ENCODE measurements around the gene CEACAM1.

Gene CEACAM1

GRCh38 chr19:42472402-42473147, 55.7 kb downstream of the CEACAM1 start:
- H3K4me3 ChIP-seq (ENCODE audit: low read length, poor library complexity, severe bottlenecking): no peak overlapping the region
- no peak overlapping the region for H3K4me2 ChIP-seq (ENCODE audit: low read depth, low read length, poor library complexity, severe bottlenecking)
- H2AFZ ChIP-seq (ENCODE audit: low read length): no peak overlapping the region
- no peak for TF ChIP-seq CTCF (conservative IDR thresholded peaks at IDR 0.05; ENCODE audit: low read length)
- TF ChIP-seq EZH2phosphoT487 (IDR thresholded peaks at IDR 0.05; ENCODE audit: borderline replicate concordance): no peak
- no peaks in the 10 kb centered on the region for H3K79me2 ChIP-seq (ENCODE audit: insufficient read depth, low read length)
- H3K27me3 ChIP-seq (ENCODE audit: insufficient read depth, low read length, poor library complexity, severe bottlenecking): no peaks in the 10 kb centered on the region
- H3K36me3 ChIP-seq (ENCODE audit: insufficient read depth, low read length): no peaks in the 10 kb centered on the region
- no peaks in the 10 kb centered on the region for H3K9me3 ChIP-seq (ENCODE audit: insufficient read depth, low read depth, low read length)
- no peak overlapping the region for H3K9ac ChIP-seq (ENCODE audit: low read depth, low read length, poor library complexity, severe bottlenecking)
- no peaks in the 10 kb centered on the region for H3K9me2 ChIP-seq (replicated peaks; ENCODE audit: low read depth, low read length)
- H3F3A ChIP-seq (ENCODE audit: low read depth): no peaks in the 10 kb centered on the region
- no peaks in the 10 kb centered on the region for H3K4me1 ChIP-seq (ENCODE audit: insufficient read depth, low read length, poor library complexity, severe bottlenecking)
- no peaks in the 10 kb centered on the region for H4K20me1 ChIP-seq (ENCODE audit: insufficient read depth, low read length, poor library complexity, severe bottlenecking)

DNA sequence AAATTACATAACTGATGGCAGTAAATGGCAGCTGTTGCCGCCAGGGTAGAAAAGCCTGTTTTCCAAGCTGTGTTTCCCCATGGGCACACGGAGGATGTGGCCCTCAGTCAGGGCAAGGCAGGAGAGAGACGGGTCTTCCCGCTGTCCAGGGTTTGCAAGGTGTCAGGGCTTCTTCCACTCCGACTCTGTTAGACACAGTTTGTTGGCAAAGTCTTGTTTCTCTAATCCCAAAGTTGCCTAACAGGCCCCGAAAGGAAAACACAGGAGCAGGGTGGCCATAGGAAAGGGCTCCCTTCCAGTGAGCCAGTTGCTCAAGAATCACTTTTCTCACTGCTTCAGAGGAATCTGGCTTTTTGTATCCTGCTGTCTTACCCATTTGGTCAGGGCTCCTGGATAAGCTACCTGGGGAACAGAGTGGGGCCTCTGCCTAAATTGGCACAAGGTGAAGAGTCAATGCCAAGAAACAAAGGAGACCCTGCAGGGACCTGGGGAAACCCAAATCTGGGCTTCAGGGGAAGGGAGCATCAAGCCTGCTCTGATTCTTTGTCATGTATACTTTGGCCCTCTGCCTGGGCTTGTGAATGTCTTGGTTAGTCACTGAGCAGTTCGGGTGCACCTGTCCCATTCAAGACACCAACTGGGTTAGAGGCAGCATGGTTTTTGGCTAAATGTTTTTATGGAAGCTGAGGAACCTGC, 56.6 kb downstream of the CEACAM1 start:
- Histone ChIP-seq H4K20me1 (ENCODE audit: insufficient read depth, low read length, poor library complexity, severe bottlenecking) (no peaks in the 10 kb centered on the region), H3K79me2 (ENCODE audit: insufficient read depth, low read length) (no peaks in the 10 kb centered on the region), H2AFZ (ENCODE audit: low read length) (no peak overlapping the region), H3K4me2 (ENCODE audit: low read depth, low read length, poor library complexity, severe bottlenecking) (no peak overlapping the region), H3K36me3 (ENCODE audit: insufficient read depth, low read length) (no peaks in the 10 kb centered on the region), H3F3A (ENCODE audit: low read depth) (no peaks in the 10 kb centered on the region), H3K4me3 (ENCODE audit: low read length, poor library complexity, severe bottlenecking) (no peak overlapping the region), H3K4me1 (ENCODE audit: insufficient read depth, low read length, poor library complexity, severe bottlenecking) (peaks cover 5% of the 10 kb centered on the region), H3K9ac (ENCODE audit: low read depth, low read length, poor library complexity, severe bottlenecking) (no peak overlapping the region), H3K9me3 (ENCODE audit: insufficient read depth, low read depth, low read length) (no peaks in the 10 kb centered on the region), H3K27me3 (ENCODE audit: insufficient read depth, low read length, poor library complexity, severe bottlenecking) (no peaks in the 10 kb centered on the region), H3K9me2 (replicated peaks; ENCODE audit: low read depth, low read length) (no peaks in the 10 kb centered on the region)
- TF ChIP-seq EZH2phosphoT487 (IDR thresholded peaks at IDR 0.05; ENCODE audit: borderline replicate concordance) (no peak), CTCF (conservative IDR thresholded peaks at IDR 0.05; ENCODE audit: low read length) (no peak)

- Histone ChIP-seq H2AFZ (ENCODE audit: low read length) (no peak overlapping the region), H3K79me2 (ENCODE audit: insufficient read depth, low read length) (no peaks in the 10 kb centered on the region), H3K9me3 (ENCODE audit: insufficient read depth, low read depth, low read length) (no peaks in the 10 kb centered on the region), H3K4me2 (ENCODE audit: low read depth, low read length, poor library complexity, severe bottlenecking) (no peak overlapping the region), H3K9me2 (replicated peaks; ENCODE audit: low read depth, low read length) (no peaks in the 10 kb centered on the region), H3K9ac (ENCODE audit: low read depth, low read length, poor library complexity, severe bottlenecking) (no peak overlapping the region), H3K27me3 (ENCODE audit: insufficient read depth, low read length, poor library complexity, severe bottlenecking) (no peaks in the 10 kb centered on the region), H3F3A (ENCODE audit: low read depth) (no peaks in the 10 kb centered on the region), H3K36me3 (ENCODE audit: insufficient read depth, low read length) (no peaks in the 10 kb centered on the region), H3K4me3 (ENCODE audit: low read length, poor library complexity, severe bottlenecking) (no peak overlapping the region), H4K20me1 (ENCODE audit: insufficient read depth, low read length, poor library complexity, severe bottlenecking) (no peaks in the 10 kb centered on the region), H3K4me1 (ENCODE audit: insufficient read depth, low read length, poor library complexity, severe bottlenecking) (peaks cover 8% of the 10 kb centered on the region)
- TF ChIP-seq EZH2phosphoT487 (IDR thresholded peaks at IDR 0.05; ENCODE audit: borderline replicate concordance): no peak
- TF ChIP-seq CTCF (conservative IDR thresholded peaks at IDR 0.05; ENCODE audit: low read length): no peak
These were observed 58.7 kb downstream of the CEACAM1 start for GRCh38 chr19:42469311-42470235.
